ENCODE measurements around the gene NUMB.

GRCh38 chr14:73403181-73403752 lies 55.1 kb downstream of the NUMB start:
- TF ChIP-seq POLR2A (IDR thresholded peaks at IDR 0.05; ENCODE audit: low read depth, low read length) (no peak), TAF1 (IDR thresholded peaks at IDR 0.05; ENCODE audit: borderline replicate concordance, low read depth, low read length) (no peak), POLR2AphosphoS5 (IDR thresholded peaks at IDR 0.05; ENCODE audit: low read depth, low read length) (no peak)
